Activated B cell treated with CpG ODN at 0.5 μM for 24 hours (primary cell): Measurements from ENCODE around the gene UBE2H. TPM values are rescaled to one million over a fixed set of nuclear protein-coding genes. Genes with fewer than 3 reads are reported as not detected.

Source experiments
- ATAC-seq: fragments of 200-7000 bp; cut with Tn5 transposase; one replicate; pipeline ENCODE4 v1.10.0; 2021; ENCODE audit warnings: low read depth, mild to moderate bottlenecking, moderate library complexity
- CTCF ChIA-PET: fragments of 350-600 bp; sonication (Branson Sonifier 250); formaldehyde crosslinking; loops from one replicate; lab custom pipeline; 2021; ENCODE audit warnings: antibody characterized with exemption; lab: Charles Lee
- POLR2A ChIA-PET: fragments of 350-600 bp; sonication (Branson Sonifier 250); formaldehyde crosslinking; loops from one replicate; lab custom pipeline; 2021; ENCODE audit warnings: antibody characterized with exemption; lab: Charles Lee
- DNase-seq: peaks from one replicate; pipeline ENCODE4 v3.0.0; 2022
- H3K27ac Mint-ChIP-seq: one replicate; pipeline ENCODE4 v1.8.0; 2020; ENCODE audit warnings: mixed read lengths
- H3K27me3 Mint-ChIP-seq: one replicate; pipeline ENCODE4 v1.8.0; 2021; ENCODE audit warnings: mixed read lengths
- H3K36me3 Mint-ChIP-seq: one replicate; pipeline ENCODE4 v1.8.0; 2021; ENCODE audit warnings: low read depth, mixed read lengths
- H3K4me1 Mint-ChIP-seq: one replicate; pipeline ENCODE4 v1.8.0; 2021; ENCODE audit warnings: mixed read lengths
- H3K4me3 Mint-ChIP-seq: one replicate; pipeline ENCODE4 v1.8.0; 2020; ENCODE audit warnings: mild to moderate bottlenecking, mixed read lengths
- H3K9me3 Mint-ChIP-seq: one replicate; pipeline ENCODE4 v1.8.0; 2020; ENCODE audit warnings: mixed read lengths
- CTCF ChIP-seq: fragments of 200-600 bp; IDR thresholded peaks from one replicate; pipeline ENCODE4 v1.8.0; 2022; ENCODE audit warnings: antibody characterized with exemption, mild to moderate bottlenecking
- intact Hi-C: fragments of 100-400 bp; cut with micrococcal nuclease; formaldehyde crosslinking; loops from one replicate; pipeline ENCODE4 v1.15.1; 2024
- total RNA-seq: library from RNA; stranded (reverse); gene quantifications from 2 replicates; pipeline ENCODE4 v1.2.3, GENCODE V29; 2022

UBE2H gene
- total RNA-seq, 1 donor from 2014 or later, result 32.6 TPM

GRCh38 chr7:129914536-129915272, 38.1 kb downstream of the UBE2H start:
- no peak for TF ChIP-seq CTCF
- Mint-ChIP-seq H3K9me3 (no peaks in the 10 kb centered on the region), H3K36me3 (peaks cover 41% of the 10 kb centered on the region), H3K27me3 (no peaks in the 10 kb centered on the region), H3K4me1 (peaks cover 42% of the 10 kb centered on the region), H3K27ac (no peak overlapping the region), H3K4me3 (no peak overlapping the region)
- ChIA-PET POLR2A (no interaction called here), CTCF (no interaction called here)
- intact Hi-C loops, result no loop called here
- ATAC-seq (no peak), DNase-seq (no peak)

- peaks cover 45% of the 10 kb centered on the region for H3K4me1 Mint-ChIP-seq
- ChIA-PET CTCF (no interaction called here), POLR2A (no interaction called here)
- no peak for TF ChIP-seq CTCF
- no peak overlapping the region for H3K27ac Mint-ChIP-seq
- intact Hi-C loops, result no loop called here
- ATAC-seq (no peak), DNase-seq (no peak)
- H3K27me3 Mint-ChIP-seq, result no peaks in the 10 kb centered on the region
- H3K9me3 Mint-ChIP-seq, result no peaks in the 10 kb centered on the region
- H3K4me3 Mint-ChIP-seq, result no peak overlapping the region
- peaks cover 45% of the 10 kb centered on the region for H3K36me3 Mint-ChIP-seq
Measured at GRCh38 chr7:129913428-129913827, 39.3 kb downstream of the UBE2H start.

GRCh38 chr7:129911790-129912189, 41.0 kb downstream of the UBE2H start:
- ChIA-PET POLR2A (no interaction called here), CTCF (no interaction called here)
- no peak for TF ChIP-seq CTCF
- H3K27ac Mint-ChIP-seq, result no peak overlapping the region
- no peak for ATAC-seq
- H3K9me3 Mint-ChIP-seq, result peaks cover 1% of the 10 kb centered on the region
- H3K27me3 Mint-ChIP-seq, result no peaks in the 10 kb centered on the region
- intact Hi-C loops, result no loop called here
- no peak for DNase-seq
- H3K4me1 Mint-ChIP-seq, result peaks cover 52% of the 10 kb centered on the region
- H3K4me3 Mint-ChIP-seq, result no peak overlapping the region
- H3K36me3 Mint-ChIP-seq, result peaks cover 48% of the 10 kb centered on the region

GRCh38 chr7:129909669-129910068, 43.1 kb downstream of the UBE2H start:
- Mint-ChIP-seq H3K27ac (no peak overlapping the region), H3K4me1 (peaks cover 56% of the 10 kb centered on the region), H3K4me3 (no peak overlapping the region), H3K36me3 (peaks cover 51% of the 10 kb centered on the region), H3K9me3 (peaks cover 3% of the 10 kb centered on the region), H3K27me3 (no peaks in the 10 kb centered on the region)
- ChIA-PET POLR2A (no interaction called here), CTCF (no interaction called here)
- intact Hi-C loops, result no loop called here
- no peak for DNase-seq
- no peak for ATAC-seq
- TF ChIP-seq CTCF, result no peak

- Mint-ChIP-seq H3K4me3 (no peak overlapping the region), H3K9me3 (peaks cover 3% of the 10 kb centered on the region), H3K27me3 (no peaks in the 10 kb centered on the region), H3K36me3 (peaks cover 48% of the 10 kb centered on the region), H3K4me1 (peaks cover 64% of the 10 kb centered on the region), H3K27ac (peak overlapping the region; percentile 65)
- POLR2A ChIA-PET, result no interaction called here
- intact Hi-C loops, result no loop called here
- no peak for TF ChIP-seq CTCF
- CTCF ChIA-PET, result no interaction called here
- ATAC-seq (no peak), DNase-seq (no peak)
Measured at GRCh38 chr7:129908181-129908580, 44.6 kb downstream of the UBE2H start.
